ENCODE results near the gene LRSAM1.
A peak's percentile ranks its signal among the peaks of the same experiment; 100 is the strongest.

The LRSAM1 gene

DNA sequence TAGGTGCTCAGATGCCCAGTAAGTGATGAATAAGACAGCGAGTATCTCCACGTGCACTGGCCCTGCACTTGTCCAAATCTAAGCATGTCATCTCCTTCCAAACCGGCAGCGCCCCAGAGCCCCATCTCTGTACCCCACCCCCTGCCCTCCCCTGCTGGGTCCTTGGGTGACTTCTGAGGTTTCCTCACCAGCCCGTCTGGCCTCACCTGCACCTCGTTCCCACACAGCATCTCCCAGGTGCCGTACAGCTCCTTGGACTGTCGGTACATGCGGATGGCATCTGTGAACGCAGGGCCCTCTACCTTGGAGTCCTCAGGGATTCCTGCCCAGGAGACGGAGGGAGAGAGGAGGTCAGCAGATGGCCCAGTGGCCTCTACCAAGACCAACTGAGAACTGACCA is 66.3 kb downstream of the LRSAM1 start:
- no peak overlapping the region for H3K27ac ChIP-seq (ENCODE audit: insufficient read depth, low read depth, low read length, poor library complexity, severe bottlenecking)
- WGBS, 2 experiments, result 93 to 95% methylated on average over 11 of the region's 11 CpGs

DNA sequence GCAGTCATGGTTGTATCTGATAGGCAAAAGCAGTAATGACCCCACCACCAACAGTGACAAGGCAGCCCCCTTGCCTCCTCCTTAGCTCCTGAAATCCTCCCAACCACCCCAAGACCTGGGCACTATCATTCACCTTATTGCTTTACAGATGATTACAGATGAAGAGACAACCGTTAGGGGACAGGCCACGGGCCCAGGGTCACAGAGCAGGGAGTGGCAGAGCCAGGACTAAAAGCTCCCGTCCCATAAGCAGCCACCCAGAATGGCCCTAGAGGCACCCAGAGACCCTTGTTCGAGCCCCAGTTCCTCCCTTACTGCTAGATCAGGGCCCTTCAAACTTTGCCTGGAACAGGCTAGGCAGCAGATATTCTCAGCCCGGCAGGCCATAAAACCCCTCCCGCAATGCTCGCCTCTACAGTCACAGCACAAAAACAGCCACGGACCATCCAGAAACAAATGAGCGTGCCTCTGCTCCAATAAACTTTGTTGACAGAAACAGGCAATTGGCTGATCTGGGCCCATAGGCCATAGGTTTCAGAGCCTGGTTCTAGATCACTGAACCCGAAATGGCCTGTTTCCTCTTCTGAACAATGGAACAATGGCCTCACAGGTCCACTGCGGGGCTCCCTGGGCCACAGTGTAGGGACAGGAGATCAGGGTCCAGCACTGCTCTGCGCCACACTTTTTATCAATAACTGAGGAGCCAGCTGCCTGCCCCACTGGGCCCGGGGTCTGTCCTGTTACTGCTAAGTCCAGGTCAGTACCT is 67.0 kb downstream of the LRSAM1 start:
- Histone ChIP-seq H3K4me1 (ENCODE audit: control insufficient read depth, insufficient read depth, low read length) (no peaks in the 10 kb centered on the region), H3K36me3 (ENCODE audit: control insufficient read depth, insufficient read depth, low read length) (peaks cover 17% of the 10 kb centered on the region), H3K27ac (ENCODE audit: insufficient read depth, low read depth, low read length, poor library complexity, severe bottlenecking) (no peak overlapping the region), H3K4me3 (ENCODE audit: insufficient read depth, low read depth, low read length) (no peak overlapping the region), H3K27me3 (ENCODE audit: control insufficient read depth, insufficient read depth, low read length, poor library complexity, severe bottlenecking) (no peaks in the 10 kb centered on the region), H3K9me3 (ENCODE audit: control insufficient read depth, low read length) (no peaks in the 10 kb centered on the region)
- 93 to 94% methylated on average over 13 of the region's 13 CpGs for WGBS, 2 experiments

More for the DNA sequence above, 66.3 kb downstream of the LRSAM1 start:
- Histone ChIP-seq H3K36me3 (ENCODE audit: control insufficient read depth, insufficient read depth, low read length) (peaks cover 12% of the 10 kb centered on the region), H3K9me3 (ENCODE audit: control insufficient read depth, low read length) (no peaks in the 10 kb centered on the region), H3K4me3 (ENCODE audit: insufficient read depth, low read depth, low read length) (no peak overlapping the region), H3K4me1 (ENCODE audit: control insufficient read depth, insufficient read depth, low read length) (no peaks in the 10 kb centered on the region), H3K27me3 (ENCODE audit: control insufficient read depth, insufficient read depth, low read length, poor library complexity, severe bottlenecking) (no peaks in the 10 kb centered on the region)

DNA sequence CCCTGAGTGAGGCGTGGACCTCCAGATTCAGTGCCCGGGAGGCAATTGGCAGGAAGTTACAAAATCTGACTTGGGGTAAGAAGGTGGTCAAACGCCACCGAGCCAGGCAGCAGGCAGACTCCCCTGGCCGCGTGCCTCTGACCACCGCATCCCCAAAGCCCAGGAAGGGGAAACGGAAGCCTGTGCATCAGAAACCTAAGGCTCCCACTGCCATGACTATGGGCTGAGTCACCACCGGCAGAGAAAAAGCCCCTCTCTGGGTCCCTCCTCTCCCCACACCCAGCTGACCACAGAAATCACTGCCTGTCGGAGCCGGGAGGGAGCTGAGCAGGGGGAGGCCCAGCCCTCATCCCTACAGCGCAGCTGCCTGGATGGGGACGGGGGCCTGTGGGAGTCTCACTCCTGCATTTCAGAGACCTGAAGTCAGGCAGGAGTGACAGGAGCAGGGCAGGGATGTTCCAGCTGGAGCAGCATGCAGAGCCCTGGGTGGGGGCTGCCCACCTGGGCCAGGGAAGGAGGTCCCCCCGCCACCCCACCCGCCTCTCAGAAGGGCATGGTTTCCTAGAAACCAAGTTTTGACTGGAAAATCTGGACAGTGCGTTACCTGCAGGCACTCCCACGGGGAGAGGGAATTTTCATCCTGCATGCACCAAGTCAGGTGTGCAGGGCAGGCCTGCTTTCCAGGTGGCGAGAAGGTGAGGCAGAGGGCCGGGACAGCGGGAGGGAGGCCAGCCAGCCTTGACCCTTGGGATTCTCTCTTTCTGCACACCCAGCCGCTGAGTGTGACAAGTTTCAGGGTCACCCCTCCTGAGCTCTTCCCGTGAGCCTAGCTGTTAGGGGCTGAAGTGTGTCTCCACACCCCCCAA is 68.2 kb downstream of the LRSAM1 start:
- Histone ChIP-seq H3K36me3 (ENCODE audit: control insufficient read depth, insufficient read depth, low read length) (peaks cover 21% of the 10 kb centered on the region), H3K27ac (ENCODE audit: insufficient read depth, low read depth, low read length, poor library complexity, severe bottlenecking) (no peak overlapping the region), H3K4me3 (ENCODE audit: insufficient read depth, low read depth, low read length) (no peak overlapping the region), H3K9me3 (ENCODE audit: control insufficient read depth, low read length) (peaks cover 2% of the 10 kb centered on the region), H3K27me3 (ENCODE audit: control insufficient read depth, insufficient read depth, low read length, poor library complexity, severe bottlenecking) (no peaks in the 10 kb centered on the region), H3K4me1 (ENCODE audit: control insufficient read depth, insufficient read depth, low read length) (no peaks in the 10 kb centered on the region)
- 82 to 87% methylated on average over 22 of the region's 22 CpGs for WGBS, 2 experiments

DNA sequence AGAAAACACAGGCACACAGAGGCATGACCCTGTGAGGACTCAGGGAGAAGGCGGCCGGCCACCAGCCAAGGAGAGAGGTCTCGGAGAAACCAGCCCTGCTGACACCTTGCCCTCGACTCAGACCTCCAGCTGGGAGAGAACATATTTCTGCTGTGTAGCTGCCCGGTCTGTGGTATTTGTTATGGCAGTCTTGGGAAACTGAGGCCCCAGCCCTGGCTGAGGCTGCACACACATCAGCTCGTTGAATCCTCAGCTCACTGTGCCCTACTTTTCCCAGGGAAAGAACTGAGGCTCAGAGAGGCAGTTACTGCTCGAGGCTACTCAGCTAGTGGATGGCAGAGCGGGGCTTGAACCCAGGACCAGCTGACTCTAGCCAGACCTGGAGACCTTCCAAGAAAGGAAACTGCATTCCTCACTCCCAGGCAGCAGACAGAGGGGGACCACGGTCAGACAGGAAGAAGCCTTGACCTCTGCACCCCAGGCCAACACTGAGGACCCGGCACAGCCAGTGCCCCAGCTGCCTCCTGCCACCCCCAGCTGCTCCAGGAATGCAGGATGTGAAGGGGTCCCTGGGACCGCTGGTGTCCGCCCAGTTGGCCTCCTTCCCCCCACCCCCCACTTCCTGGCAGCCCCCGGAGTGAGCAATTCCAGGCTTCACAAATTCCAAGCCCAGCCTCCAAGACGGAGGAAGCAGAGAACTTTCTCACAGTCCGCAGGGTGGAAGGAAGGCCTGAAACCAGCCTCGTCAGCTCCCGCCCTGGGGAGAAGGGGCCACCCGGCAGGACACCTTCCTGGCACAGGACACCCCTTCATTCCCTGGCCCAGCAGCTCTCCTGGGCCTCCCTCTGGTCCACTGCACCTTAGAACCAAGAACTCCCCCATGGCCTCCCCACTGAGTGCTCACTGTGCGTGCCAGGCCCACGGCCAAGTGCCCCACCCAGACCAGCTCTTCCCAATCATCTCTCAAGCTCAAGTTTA is 69.9 kb downstream of the LRSAM1 start:
- peaks cover 2% of the 10 kb centered on the region for H3K9me3 ChIP-seq (ENCODE audit: control insufficient read depth, low read length)
- no peak overlapping the region for H3K27ac ChIP-seq (ENCODE audit: insufficient read depth, low read depth, low read length, poor library complexity, severe bottlenecking)
- peaks cover 26% of the 10 kb centered on the region for H3K36me3 ChIP-seq (ENCODE audit: control insufficient read depth, insufficient read depth, low read length)
- H3K27me3 ChIP-seq (ENCODE audit: control insufficient read depth, insufficient read depth, low read length, poor library complexity, severe bottlenecking), result no peaks in the 10 kb centered on the region
- H3K4me3 ChIP-seq (ENCODE audit: insufficient read depth, low read depth, low read length), result no peak overlapping the region
- no peaks in the 10 kb centered on the region for H3K4me1 ChIP-seq (ENCODE audit: control insufficient read depth, insufficient read depth, low read length)
- WGBS, 2 experiments, result 76 to 78% methylated on average over 20 of the region's 20 CpGs

DNA sequence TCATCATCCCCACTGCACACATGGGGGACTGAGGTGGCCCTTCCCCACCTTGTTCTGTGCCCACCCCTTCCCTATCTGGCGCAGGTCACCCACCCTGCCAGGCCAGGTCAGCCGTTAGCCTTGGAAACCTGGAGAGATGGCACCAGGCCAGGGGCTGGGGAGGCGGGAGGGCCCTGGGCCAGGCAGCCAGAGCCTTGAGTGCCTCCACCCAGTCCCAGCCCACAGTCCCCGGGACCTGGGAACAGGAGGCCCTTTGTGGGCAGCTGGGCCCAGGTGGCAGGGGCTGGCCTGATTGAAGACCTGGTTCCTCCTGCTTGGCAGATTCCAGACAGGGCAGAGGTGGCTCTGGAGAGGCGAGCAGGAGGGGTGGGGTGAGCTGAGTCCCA is 70.6 kb downstream of the LRSAM1 start:
- Histone ChIP-seq H3K4me1 (ENCODE audit: control insufficient read depth, insufficient read depth, low read length) (no peaks in the 10 kb centered on the region), H3K4me3 (ENCODE audit: insufficient read depth, low read depth, low read length) (no peak overlapping the region), H3K9me3 (ENCODE audit: control insufficient read depth, low read length) (peaks cover 2% of the 10 kb centered on the region), H3K36me3 (ENCODE audit: control insufficient read depth, insufficient read depth, low read length) (peaks cover 23% of the 10 kb centered on the region), H3K27me3 (ENCODE audit: control insufficient read depth, insufficient read depth, low read length, poor library complexity, severe bottlenecking) (no peaks in the 10 kb centered on the region), H3K27ac (ENCODE audit: insufficient read depth, low read depth, low read length, poor library complexity, severe bottlenecking) (no peak overlapping the region)
- WGBS, 2 experiments, result 90 to 91% methylated on average over 5 of the region's 5 CpGs

DNA sequence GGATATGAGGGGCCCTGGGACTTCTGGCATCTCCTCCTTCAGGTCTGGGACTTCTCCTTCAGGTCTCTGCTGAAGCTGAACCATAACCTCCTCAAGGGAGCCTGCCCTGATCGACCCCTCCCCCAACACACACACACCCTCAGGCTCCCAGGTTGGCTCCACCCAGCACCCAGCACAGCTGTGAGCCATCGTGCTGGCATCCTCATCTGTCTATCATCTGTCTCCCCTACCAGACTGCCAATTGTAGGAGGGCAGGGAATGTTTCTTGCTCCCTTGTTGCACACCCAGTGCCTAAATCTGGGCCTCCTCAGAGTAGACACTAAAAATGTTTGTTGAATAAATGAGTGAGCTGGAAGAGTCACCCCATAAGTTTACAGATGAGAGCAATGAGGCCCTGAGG is 71.4 kb downstream of the LRSAM1 start:
- Histone ChIP-seq H3K27me3 (ENCODE audit: control insufficient read depth, insufficient read depth, low read length, poor library complexity, severe bottlenecking) (no peaks in the 10 kb centered on the region), H3K9me3 (ENCODE audit: control insufficient read depth, low read length) (peaks cover 2% of the 10 kb centered on the region), H3K4me3 (ENCODE audit: insufficient read depth, low read depth, low read length) (no peak overlapping the region), H3K4me1 (ENCODE audit: control insufficient read depth, insufficient read depth, low read length) (no peaks in the 10 kb centered on the region), H3K27ac (ENCODE audit: insufficient read depth, low read depth, low read length, poor library complexity, severe bottlenecking) (no peak overlapping the region), H3K36me3 (ENCODE audit: control insufficient read depth, insufficient read depth, low read length) (peaks cover 16% of the 10 kb centered on the region)
- WGBS, 2 experiments, result 83 to 84% methylated on average over 2 of the region's 2 CpGs

DNA sequence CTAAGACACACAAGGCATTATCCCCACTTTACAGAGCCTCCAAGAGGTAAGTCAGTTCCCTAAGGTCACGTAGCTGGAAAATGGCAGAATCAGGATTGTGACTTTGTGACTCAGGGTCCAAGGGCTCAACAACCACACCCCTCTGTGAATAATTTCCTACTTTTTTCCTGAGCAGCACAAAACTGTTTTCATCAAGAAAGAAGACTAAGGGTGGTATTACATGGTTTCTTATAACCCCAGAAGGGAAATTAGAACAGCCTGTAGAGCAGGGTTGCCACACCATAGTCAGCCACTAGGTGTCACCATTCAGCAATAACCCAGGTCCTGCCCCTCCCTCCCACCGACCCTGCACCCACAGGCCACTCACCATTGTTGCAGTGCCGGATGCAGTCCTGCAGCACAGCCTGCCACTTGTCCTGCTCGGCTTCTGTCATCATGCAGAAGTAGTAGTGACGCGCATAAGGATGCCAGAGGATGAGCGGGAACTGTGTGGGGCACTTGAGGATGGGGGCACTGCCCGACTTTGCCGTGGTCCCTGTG is 72.1 kb downstream of the LRSAM1 start:
- 87% methylated on average over 9 of the region's 9 CpGs for WGBS, 2 experiments
- Histone ChIP-seq H3K36me3 (ENCODE audit: control insufficient read depth, insufficient read depth, low read length) (peaks cover 16% of the 10 kb centered on the region), H3K4me3 (ENCODE audit: insufficient read depth, low read depth, low read length) (no peak overlapping the region)

DNA sequence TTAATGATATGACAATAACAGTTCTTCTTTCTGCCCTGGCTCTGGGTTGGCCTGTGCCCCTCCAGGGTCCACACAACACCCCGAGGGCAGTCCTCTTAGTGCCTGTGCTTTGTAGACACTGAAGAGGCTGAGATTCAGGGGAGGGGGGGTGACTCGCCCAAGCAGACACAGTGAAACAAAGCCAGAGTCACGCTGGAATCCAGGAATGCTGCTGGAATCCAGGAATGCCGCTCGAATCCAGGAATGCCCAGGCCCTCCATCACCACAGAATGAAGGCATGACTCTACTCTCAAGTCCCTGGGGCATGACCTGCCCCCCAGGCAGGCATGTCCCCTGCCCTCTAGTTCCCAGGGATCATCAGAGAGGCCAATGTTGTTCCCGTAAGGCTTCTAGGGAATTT is 73.1 kb downstream of the LRSAM1 start:
- no peaks in the 10 kb centered on the region for H3K27me3 ChIP-seq (ENCODE audit: control insufficient read depth, insufficient read depth, low read length, poor library complexity, severe bottlenecking)
- H3K4me3 ChIP-seq (ENCODE audit: insufficient read depth, low read depth, low read length), result no peak overlapping the region
- H3K4me1 ChIP-seq (ENCODE audit: control insufficient read depth, insufficient read depth, low read length), result peaks cover 12% of the 10 kb centered on the region
- 74 to 78% methylated on average over 6 of the region's 6 CpGs for WGBS, 2 experiments
- peak overlapping the region; percentile 56 for H3K27ac ChIP-seq (ENCODE audit: insufficient read depth, low read depth, low read length, poor library complexity, severe bottlenecking)
- H3K36me3 ChIP-seq (ENCODE audit: control insufficient read depth, insufficient read depth, low read length), result peaks cover 16% of the 10 kb centered on the region
- H3K9me3 ChIP-seq (ENCODE audit: control insufficient read depth, low read length), result peaks cover 2% of the 10 kb centered on the region

More for the DNA sequence above, 72.1 kb downstream of the LRSAM1 start:
- no peaks in the 10 kb centered on the region for H3K27me3 ChIP-seq (ENCODE audit: control insufficient read depth, insufficient read depth, low read length, poor library complexity, severe bottlenecking)
- no peak overlapping the region for H3K27ac ChIP-seq (ENCODE audit: insufficient read depth, low read depth, low read length, poor library complexity, severe bottlenecking)
- peaks cover 6% of the 10 kb centered on the region for H3K4me1 ChIP-seq (ENCODE audit: control insufficient read depth, insufficient read depth, low read length)
- peaks cover 2% of the 10 kb centered on the region for H3K9me3 ChIP-seq (ENCODE audit: control insufficient read depth, low read length)

DNA sequence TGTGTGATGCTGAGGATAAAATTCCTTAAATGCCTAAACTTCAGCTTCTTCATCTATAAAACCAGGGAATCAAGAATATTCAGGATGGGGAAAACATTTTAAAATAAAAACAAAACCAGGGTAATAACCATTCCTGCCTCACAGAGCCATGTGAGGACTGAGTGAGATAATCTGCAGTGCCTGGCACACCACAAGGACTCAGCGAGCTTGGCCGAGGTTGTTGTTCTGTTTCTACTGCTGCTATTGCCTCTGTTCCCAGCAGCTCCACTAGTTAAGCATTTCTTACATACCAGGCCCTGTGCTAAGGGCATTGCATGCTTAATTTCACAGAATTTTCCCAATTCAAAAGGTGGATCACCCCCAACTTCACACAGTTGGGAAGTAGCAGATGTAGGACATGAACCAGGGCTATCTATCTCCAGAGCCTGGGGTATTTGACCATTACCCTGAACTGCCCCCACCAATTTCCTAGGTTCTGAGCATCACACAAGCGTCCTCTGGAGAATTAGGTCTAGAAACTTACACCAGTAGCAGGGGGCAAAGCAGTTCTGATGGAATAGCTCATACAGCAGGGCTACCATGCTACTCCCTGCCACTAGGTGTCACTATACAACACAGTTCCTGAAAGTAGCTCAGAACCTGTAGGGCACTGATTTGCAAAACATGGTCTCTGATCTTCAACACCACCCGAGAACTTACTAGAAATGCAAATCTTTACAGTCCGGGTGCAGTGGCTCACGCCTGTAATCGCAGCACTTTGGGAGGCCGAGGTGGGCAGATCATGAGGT is 74.3 kb downstream of the LRSAM1 start:
- H3K4me3 ChIP-seq (ENCODE audit: insufficient read depth, low read depth, low read length), result no peak overlapping the region

More for the DNA sequence above, 74.3 kb downstream of the LRSAM1 start:
- H3K27ac ChIP-seq (ENCODE audit: insufficient read depth, low read depth, low read length, poor library complexity, severe bottlenecking), result no peak overlapping the region
- no peaks in the 10 kb centered on the region for H3K27me3 ChIP-seq (ENCODE audit: control insufficient read depth, insufficient read depth, low read length, poor library complexity, severe bottlenecking)
- H3K36me3 ChIP-seq (ENCODE audit: control insufficient read depth, insufficient read depth, low read length), result peaks cover 16% of the 10 kb centered on the region
- WGBS, 2 experiments, result 91 to 93% methylated on average over 8 of the region's 8 CpGs
- H3K9me3 ChIP-seq (ENCODE audit: control insufficient read depth, low read length), result peaks cover 2% of the 10 kb centered on the region
- H3K4me1 ChIP-seq (ENCODE audit: control insufficient read depth, insufficient read depth, low read length), result peaks cover 12% of the 10 kb centered on the region
